K562 (cell line): ENCODE data around the gene CCNL2. TPM values are rescaled to one million over a fixed set of nuclear protein-coding genes. Genes with fewer than 3 reads are reported as not detected.
A peak's percentile ranks its signal among the peaks of the same experiment; 100 is the strongest.

Experiments
- ADNP ChIP-seq: fragments of 200-800 bp; sonication (Bioruptor generic); IDR thresholded peaks from 2 replicates; pipeline ENCODE4 v1.6.1; 2016; ENCODE audit warnings: missing genetic modification characterization, missing compliant biosample characterization
- CBX2 ChIP-seq: fragments of 200-600 bp; sonication (generic); IDR thresholded peaks from one replicate; pipeline ENCODE4 v1.6.1; 2012; ENCODE audit warnings: mild to moderate bottlenecking, low read length, inconsistent platforms; ENCODE audit not compliant: insufficient read depth, poor library complexity, severe bottlenecking
- HDAC3 ChIP-seq: fragments of 450-650 bp; IDR thresholded peaks from 2 replicates; pipeline ENCODE4 v1.6.1; 2018; ENCODE audit warnings: borderline replicate concordance, mild to moderate bottlenecking, moderate library complexity; ENCODE audit not compliant: partially characterized antibody
- HDAC6 ChIP-seq: IDR thresholded peaks from 2 replicates; pipeline ENCODE4 v1.6.1; 2012; ENCODE audit warnings: low read depth, mild to moderate bottlenecking, control low read depth, inconsistent platforms, low read length, moderate library complexity
- LEF1 ChIP-seq: fragments of 450-650 bp; IDR thresholded peaks from 2 replicates; pipeline ENCODE4 v1.6.1; 2016; ENCODE audit warnings: mild to moderate bottlenecking
- MIER1 ChIP-seq: fragments of 450-650 bp; IDR thresholded peaks from 2 replicates; pipeline ENCODE4 v1.6.1; 2016; ENCODE audit warnings: antibody characterized with exemption, mild to moderate bottlenecking, low read depth
- OTX1 ChIP-seq: fragments of 450-650 bp; formaldehyde crosslinking; IDR thresholded peaks from 2 replicates; pipeline ENCODE4 v1.4.0; 2022; ENCODE audit warnings: mild to moderate bottlenecking
- RBFOX2 ChIP-seq: fragments of 200-400 bp; formaldehyde crosslinking; IDR thresholded peaks from 2 replicates; pipeline ENCODE4 v1.6.1; 2017; ENCODE audit warnings: low read depth, mild to moderate bottlenecking, low read length, moderate library complexity
- SIX5 ChIP-seq, 2 experiments: IDR thresholded peaks; 2 replicates each; pipeline ENCODE4 v1.6.1; 2011; ENCODE audit warnings: low read length in 2 of 2, borderline replicate concordance in 1 of 2, low read depth in 1 of 2, mild to moderate bottlenecking in 1 of 2, moderate library complexity in 1 of 2; ENCODE audit not compliant: insufficient read depth in 1 of 2
- SMARCB1 ChIP-seq: IDR thresholded peaks from 2 replicates; pipeline ENCODE4 v1.6.1; 2011; ENCODE audit warnings: improper control_type of control experiment, low read depth; ENCODE audit not compliant: insufficient read length
- SP2 ChIP-seq: IDR thresholded peaks from 2 replicates; pipeline ENCODE4 v1.6.1; 2011; ENCODE audit warnings: mild to moderate bottlenecking, low read depth, low read length, moderate library complexity; ENCODE audit not compliant: poor library complexity, severe bottlenecking; ENCODE audit errors: extremely low read depth
- STAG1 ChIP-seq: sonication (generic); formaldehyde crosslinking; IDR thresholded peaks from 2 replicates; pipeline ENCODE4 v1.5.0; 2020; ENCODE audit warnings: missing genetic modification reagents, borderline replicate concordance
- TAF1 ChIP-seq: IDR thresholded peaks from 2 replicates; pipeline ENCODE4 v1.6.1; 2011; ENCODE audit warnings: mild to moderate bottlenecking, low read length, moderate library complexity; ENCODE audit not compliant: insufficient read depth, control insufficient read depth, severe bottlenecking; ENCODE audit errors: extremely low read depth
- ZNF133 ChIP-seq: fragments of 250-450 bp; sonication (Bioruptor Pico); IDR thresholded peaks from 2 replicates; pipeline ENCODE4 v1.4.0; 2020; ENCODE audit warnings: mild to moderate bottlenecking
- ZNF695 ChIP-seq: fragments of 450-650 bp; formaldehyde crosslinking; IDR thresholded peaks from 2 replicates; pipeline ENCODE4 v1.4.0; 2020; ENCODE audit warnings: mild to moderate bottlenecking, moderate library complexity
- polyA plus RNA-seq, 8 experiments: library from polyadenylated mRNA; depleted of rRNA in 4 of 8; stranded (reverse) in 5 of 8; unstranded in 3 of 8; fragments of >200 nt; fragmentation: Nextera tagmentation in 2 of 8; fragmentation: Illumina TruSeq in 1 of 8; extraction: Ambion mirVana in 2 of 8; extraction: Trizol in 1 of 8; gene quantifications; 2 replicates each; pipeline versions ENCODE4 v1.2.1 to v1.2.3, GENCODE V29; 2011 to 2014; ENCODE audit warnings: inconsistent platforms in 1 of 8, missing spikeins in 1 of 8
- total RNA-seq, 7 experiments: library from RNA; depleted of rRNA in 6 of 7; stranded (reverse); fragments of >200 nt in 6 of 7; fragmentation: Illumina TruSeq in 2 of 7; extraction: Trizol in 2 of 7; gene quantifications; 2 replicates each; pipeline versions ENCODE4 v1.2.1 to v1.2.3, GENCODE V29; 2011 to 2021; ENCODE audit warnings: low replicate concordance in 1 of 7
- TF ChIP-seq, protein P1 (sequence below), 2 experiments: fragments of 450-650 bp; IDR thresholded peaks; 2 replicates each; pipeline ENCODE4 v1.6.1; 2016; ENCODE audit warnings: mild to moderate bottlenecking in 2 of 2, borderline replicate concordance in 1 of 2, low read depth in 1 of 2, moderate library complexity in 1 of 2
- TF ChIP-seq, protein P2 (sequence below): fragments of 450-650 bp; formaldehyde crosslinking; conservative IDR thresholded peaks from 2 replicates; pipeline ENCODE4 v1.4.0; 2022; ENCODE audit warnings: mild to moderate bottlenecking, missing genetic modification characterization

Gene CCNL2
- total and polyA plus RNA-seq, 9 of the 15 experiments (the other 6 are each of a cell fraction or from before 2014, with no cell fraction given), result 2.8 to 287 (median 94.5) TPM

DNA sequence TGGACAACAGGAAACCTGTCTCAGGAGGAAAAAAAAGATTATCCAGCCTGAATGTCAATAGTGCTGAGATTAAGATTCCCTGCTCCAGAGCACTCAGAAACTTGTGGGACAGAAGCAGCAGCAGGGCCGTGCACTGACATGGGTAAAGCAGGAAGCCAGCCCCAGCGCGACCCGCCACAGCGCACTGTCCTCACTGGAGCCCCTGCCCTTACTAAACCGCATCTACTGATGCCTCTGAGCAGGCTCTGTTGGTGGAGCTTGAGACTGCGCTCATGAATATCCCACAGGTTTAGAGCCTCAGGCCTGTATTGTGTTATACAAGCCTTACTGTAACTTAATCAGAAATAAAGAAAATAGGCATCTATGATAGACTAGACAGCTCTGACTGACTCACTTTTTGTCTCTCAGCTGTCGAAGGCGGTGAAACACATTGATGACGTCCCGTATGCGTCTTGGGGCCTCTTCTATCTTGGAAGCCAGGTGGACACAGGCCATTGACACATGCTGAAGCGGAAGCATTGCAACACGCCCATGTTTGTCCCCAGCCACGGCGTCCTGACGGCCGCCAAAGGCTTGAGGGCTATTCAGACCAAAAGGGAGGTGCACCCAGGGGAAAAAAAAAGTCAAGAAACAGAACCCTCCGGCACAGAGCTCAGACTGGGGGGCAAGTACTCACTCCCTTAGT, 1.2 kb downstream of the CCNL2 start (continued):
- TF ChIP-seq SMARCB1, result no peak
- no peak for TF ChIP-seq CBX2
- TF ChIP-seq RBFOX2, result no peak
- no peak for TF ChIP-seq MIER1
- no peak for TF ChIP-seq ADNP
- TF ChIP-seq STAG1, result no peak
- TF ChIP-seq OTX1 (CRISPR knock-in tag), result no peak
- TF ChIP-seq, protein P1, sequence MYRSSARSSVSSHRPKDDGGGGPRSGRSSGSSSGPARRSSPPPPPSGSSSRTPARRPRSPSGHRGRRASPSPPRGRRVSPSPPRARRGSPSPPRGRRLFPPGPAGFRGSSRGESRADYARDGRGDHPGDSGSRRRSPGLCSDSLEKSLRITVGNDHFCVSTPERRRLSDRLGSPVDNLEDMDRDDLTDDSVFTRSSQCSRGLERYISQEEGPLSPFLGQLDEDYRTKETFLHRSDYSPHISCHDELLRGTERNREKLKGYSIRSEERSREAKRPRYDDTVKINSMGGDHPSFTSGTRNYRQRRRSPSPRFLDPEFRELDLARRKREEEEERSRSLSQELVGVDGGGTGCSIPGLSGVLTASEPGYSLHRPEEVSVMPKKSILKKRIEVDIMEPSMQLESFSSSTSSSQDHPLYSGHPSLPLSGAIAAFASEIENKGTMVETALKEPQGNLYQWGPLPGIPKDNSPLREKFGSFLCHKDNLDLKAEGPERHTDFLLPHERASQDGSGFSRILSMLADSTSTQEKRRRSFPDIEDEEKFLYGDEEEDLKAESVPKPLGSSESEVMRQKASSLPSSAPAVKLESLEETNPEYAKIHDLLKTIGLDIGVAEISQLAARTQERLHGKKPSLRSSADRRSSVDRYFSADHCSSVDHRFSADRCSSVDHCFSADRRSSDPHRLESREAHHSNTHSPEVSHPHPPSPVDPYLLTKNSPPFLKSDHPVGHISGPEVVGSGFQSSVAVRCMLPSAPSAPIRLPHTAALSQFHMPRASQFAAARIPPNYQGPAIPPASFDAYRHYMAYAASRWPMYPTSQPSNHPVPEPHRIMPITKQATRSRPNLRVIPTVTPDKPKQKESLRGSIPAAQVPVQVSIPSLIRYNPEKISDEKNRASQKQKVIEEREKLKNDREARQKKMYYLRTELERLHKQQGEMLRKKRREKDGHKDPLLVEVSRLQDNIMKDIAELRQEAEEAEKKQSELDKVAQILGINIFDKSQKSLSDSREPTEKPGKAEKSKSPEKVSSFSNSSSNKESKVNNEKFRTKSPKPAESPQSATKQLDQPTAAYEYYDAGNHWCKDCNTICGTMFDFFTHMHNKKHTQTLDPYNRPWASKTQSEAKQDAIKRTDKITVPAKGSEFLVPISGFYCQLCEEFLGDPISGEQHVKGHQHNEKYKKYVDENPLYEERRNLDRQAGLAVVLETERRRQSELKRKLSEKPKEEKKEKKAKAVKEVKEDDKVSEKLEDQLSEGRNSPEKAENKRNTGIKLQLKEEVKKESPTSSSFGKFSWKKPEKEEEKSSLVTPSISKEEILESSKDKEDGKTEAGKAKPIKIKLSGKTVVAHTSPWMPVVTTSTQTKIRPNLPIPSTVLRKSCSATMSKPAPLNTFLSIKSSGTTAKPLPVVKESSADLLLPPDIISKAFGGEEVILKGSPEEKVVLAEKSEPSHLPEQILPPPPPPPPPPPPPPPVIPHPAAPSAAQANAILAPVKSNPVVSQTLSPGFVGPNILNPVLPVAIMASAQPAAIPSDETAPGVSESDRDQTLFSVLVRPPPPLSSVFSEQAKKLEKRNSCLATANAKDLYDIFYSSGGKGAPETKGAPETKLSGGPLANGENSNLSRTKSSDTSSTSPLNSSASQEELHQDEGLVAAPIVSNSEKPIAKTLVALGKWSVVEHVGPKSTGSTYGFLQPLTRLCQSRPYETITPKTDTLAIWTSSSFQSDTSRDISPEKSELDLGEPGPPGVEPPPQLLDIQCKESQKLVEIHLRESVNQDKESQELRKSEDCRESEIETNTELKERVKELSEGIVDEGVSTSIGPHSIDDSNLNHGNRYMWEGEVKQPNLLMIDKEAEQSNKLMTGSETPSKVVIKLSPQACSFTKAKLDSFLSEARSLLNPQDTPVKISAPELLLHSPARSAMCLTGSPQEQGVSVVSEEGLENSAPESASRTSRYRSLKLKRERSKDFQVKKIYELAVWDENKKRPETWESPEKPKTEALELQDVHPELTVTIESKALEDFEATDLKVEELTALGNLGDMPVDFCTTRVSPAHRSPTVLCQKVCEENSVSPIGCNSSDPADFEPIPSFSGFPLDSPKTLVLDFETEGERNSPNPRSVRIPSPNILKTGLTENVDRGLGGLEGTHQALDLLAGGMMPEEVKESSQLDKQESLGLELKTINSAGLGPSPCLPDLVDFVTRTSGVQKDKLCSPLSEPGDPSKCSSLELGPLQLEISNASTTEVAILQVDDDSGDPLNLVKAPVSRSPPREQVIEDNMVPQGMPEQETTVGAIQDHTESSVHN (IDR thresholded peaks at IDR 0.05; ENCODE audit: borderline replicate concordance in 1 of 2, low read depth in 1 of 2), result no peak
- TF ChIP-seq, protein P2, sequence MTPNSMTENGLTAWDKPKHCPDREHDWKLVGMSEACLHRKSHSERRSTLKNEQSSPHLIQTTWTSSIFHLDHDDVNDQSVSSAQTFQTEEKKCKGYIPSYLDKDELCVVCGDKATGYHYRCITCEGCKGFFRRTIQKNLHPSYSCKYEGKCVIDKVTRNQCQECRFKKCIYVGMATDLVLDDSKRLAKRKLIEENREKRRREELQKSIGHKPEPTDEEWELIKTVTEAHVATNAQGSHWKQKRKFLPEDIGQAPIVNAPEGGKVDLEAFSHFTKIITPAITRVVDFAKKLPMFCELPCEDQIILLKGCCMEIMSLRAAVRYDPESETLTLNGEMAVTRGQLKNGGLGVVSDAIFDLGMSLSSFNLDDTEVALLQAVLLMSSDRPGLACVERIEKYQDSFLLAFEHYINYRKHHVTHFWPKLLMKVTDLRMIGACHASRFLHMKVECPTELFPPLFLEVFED (CRISPR knock-in tag), result no peak
- TF ChIP-seq SP2, result no peak
- no peak for TF ChIP-seq HDAC3
- no peak for TF ChIP-seq HDAC6
- TF ChIP-seq ZNF695 (CRISPR knock-in tag), result no peak
- TF ChIP-seq ZNF133 (CRISPR knock-in tag), result no peak
- TF ChIP-seq LEF1, result no peak
- peak; percentile 29 for TF ChIP-seq TAF1
- no peak for TF ChIP-seq SIX5 (IDR thresholded peaks at IDR 0.05; ENCODE audit: borderline replicate concordance in 1 of 2, insufficient read depth in 1 of 2, low read depth in 1 of 2, low read length in 2 of 2)
